HepG2 (cell line): ENCODE results near the gene KTI12. TPM values are rescaled to one million over a fixed set of nuclear protein-coding genes. Genes with fewer than 3 reads are reported as not detected.

ENCODE experiments used
- FOXM1 ChIP-seq: sonication (generic); formaldehyde crosslinking; IDR thresholded peaks from 2 replicates; pipeline ENCODE4 v1.5.0; 2020; ENCODE audit warnings: missing genetic modification reagents
- HNF1A ChIP-seq, 2 experiments: sonication (generic) in 1 of 2; formaldehyde crosslinking in 1 of 2; IDR thresholded peaks; 2 replicates each; pipeline versions ENCODE4 v1.4.0 to v1.6.1; 2016 to 2020; ENCODE audit warnings: borderline replicate concordance in 1 of 2, low read depth in 1 of 2, mild to moderate bottlenecking in 1 of 2, missing genetic modification reagents in 1 of 2
- MYC ChIP-seq: sonication (generic); formaldehyde crosslinking; IDR thresholded peaks from 2 replicates; pipeline ENCODE4 v1.9.0; 2021; ENCODE audit warnings: missing genetic modification reagents, borderline replicate concordance
- PHF5A ChIP-seq: IDR thresholded peaks from one replicate; pipeline ENCODE4 v1.6.1; 2018; ENCODE audit warnings: low read depth, missing genetic modification reagents; ENCODE audit not compliant: unreplicated experiment
- SNAPC5 ChIP-seq: sonication (generic); formaldehyde crosslinking; IDR thresholded peaks from 2 replicates; pipeline ENCODE4 v1.8.1; 2023; ENCODE audit warnings: mild to moderate bottlenecking, missing genetic modification reagents, borderline replicate concordance
- ZNF549 ChIP-seq: sonication (generic); formaldehyde crosslinking; IDR thresholded peaks from 2 replicates; pipeline ENCODE4 v1.5.0; 2020; ENCODE audit warnings: missing genetic modification reagents
- ZNF615 ChIP-seq: sonication (generic); formaldehyde crosslinking; IDR thresholded peaks from 2 replicates; pipeline ENCODE4 v1.5.0; 2020; ENCODE audit warnings: mild to moderate bottlenecking, missing genetic modification reagents, borderline replicate concordance
- polyA plus RNA-seq, 8 experiments: library from polyadenylated mRNA; depleted of rRNA in 3 of 8; stranded (reverse) in 7 of 8; unstranded in 1 of 8; fragments of >200 nt; fragmentation: Illumina TruSeq in 4 of 8; extraction: Trizol in 4 of 8; gene quantifications; 2 replicates each; pipeline versions ENCODE4 v1.2.1 to v1.2.3, GENCODE V29; 2011 to 2016; ENCODE audit warnings: low read depth in 4 of 8, missing spikeins in 1 of 8, mixed read lengths in 1 of 8; ENCODE audit not compliant: insufficient read depth in 1 of 8
- total RNA-seq, 5 experiments: library from RNA; depleted of rRNA; stranded (reverse); fragments of >200 nt; fragmentation: Illumina TruSeq; extraction: Trizol; gene quantifications; 2 replicates each; pipeline ENCODE4 v1.2.3, GENCODE V29; 2016; ENCODE audit warnings: low read depth in 1 of 5
- TF ChIP-seq, protein P1 (sequence below): sonication (generic); formaldehyde crosslinking; IDR thresholded peaks from 2 replicates; pipeline ENCODE4 v1.5.1; 2020; ENCODE audit warnings: mild to moderate bottlenecking, missing genetic modification reagents, moderate library complexity
- TF ChIP-seq, protein P2 (sequence below): sonication (generic); formaldehyde crosslinking; IDR thresholded peaks from 2 replicates; pipeline ENCODE4 v1.5.0; 2020; ENCODE audit warnings: mild to moderate bottlenecking, missing genetic modification reagents
- TF ChIP-seq, protein P3 (sequence below): sonication (generic); formaldehyde crosslinking; IDR thresholded peaks from 2 replicates; pipeline ENCODE4 v1.4.0; 2020; ENCODE audit warnings: low read depth, missing genetic modification reagents

KTI12 gene
- total and polyA plus RNA-seq, 2 of the 13 experiments (the other 11 are each of a cell fraction or from before 2014, with no cell fraction given), result 7.4 to 10.2 TPM

DNA sequence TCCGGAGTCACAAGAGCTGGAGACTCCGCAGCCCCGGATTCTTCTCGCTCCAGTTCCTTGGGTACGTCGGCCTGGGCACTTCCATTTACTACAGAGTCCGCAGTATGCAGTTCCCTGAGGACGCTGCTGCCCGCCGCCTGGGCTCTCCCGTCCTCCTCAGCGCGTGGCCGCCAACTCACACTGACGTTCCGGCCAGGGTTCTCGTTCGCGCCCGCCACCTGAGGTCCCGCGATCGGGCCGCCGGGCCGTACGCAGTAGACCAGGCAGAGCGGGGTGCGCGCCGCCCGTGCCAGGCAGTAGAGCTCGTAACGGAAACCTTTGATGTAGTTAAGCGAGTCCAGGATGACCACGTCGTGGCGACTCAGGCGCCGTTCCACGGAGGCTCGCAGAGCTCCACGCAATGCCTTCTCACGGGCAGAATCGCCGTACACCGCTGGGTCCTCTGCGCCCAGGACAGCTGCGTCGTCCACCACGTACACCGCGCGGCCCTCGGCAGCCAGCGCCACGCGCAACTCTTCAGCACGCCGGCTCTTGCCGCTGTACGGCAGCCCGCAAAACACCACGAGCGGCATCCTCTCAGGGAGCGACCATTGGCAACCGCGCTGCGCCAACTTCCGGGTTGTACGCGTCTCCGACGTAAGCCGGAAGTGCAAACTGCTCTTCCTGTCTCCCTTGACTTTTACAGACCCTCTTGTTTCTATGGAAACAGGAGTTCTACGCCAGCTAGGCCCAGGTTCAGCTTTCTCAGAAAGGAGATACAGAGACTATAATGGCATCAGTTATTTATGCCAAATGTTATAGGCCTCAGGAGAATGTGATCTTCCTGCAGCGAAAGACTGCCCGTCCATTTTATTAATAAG, at the start of gene KTI12 (continued):
- TF ChIP-seq, protein P1, sequence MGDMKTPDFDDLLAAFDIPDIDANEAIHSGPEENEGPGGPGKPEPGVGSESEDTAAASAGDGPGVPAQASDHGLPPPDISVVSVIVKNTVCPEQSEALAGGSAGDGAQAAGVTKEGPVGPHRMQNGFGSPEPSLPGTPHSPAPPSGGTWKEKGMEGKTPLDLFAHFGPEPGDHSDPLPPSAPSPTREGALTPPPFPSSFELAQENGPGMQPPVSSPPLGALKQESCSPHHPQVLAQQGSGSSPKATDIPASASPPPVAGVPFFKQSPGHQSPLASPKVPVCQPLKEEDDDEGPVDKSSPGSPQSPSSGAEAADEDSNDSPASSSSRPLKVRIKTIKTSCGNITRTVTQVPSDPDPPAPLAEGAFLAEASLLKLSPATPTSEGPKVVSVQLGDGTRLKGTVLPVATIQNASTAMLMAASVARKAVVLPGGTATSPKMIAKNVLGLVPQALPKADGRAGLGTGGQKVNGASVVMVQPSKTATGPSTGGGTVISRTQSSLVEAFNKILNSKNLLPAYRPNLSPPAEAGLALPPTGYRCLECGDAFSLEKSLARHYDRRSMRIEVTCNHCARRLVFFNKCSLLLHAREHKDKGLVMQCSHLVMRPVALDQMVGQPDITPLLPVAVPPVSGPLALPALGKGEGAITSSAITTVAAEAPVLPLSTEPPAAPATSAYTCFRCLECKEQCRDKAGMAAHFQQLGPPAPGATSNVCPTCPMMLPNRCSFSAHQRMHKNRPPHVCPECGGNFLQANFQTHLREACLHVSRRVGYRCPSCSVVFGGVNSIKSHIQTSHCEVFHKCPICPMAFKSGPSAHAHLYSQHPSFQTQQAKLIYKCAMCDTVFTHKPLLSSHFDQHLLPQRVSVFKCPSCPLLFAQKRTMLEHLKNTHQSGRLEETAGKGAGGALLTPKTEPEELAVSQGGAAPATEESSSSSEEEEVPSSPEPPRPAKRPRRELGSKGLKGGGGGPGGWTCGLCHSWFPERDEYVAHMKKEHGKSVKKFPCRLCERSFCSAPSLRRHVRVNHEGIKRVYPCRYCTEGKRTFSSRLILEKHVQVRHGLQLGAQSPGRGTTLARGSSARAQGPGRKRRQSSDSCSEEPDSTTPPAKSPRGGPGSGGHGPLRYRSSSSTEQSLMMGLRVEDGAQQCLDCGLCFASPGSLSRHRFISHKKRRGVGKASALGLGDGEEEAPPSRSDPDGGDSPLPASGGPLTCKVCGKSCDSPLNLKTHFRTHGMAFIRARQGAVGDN (CRISPR knock-in tag), result peak; percentile 95
- TF ChIP-seq HNF1A (IDR thresholded peaks at IDR 0.05; ENCODE audit: low read depth) (no peak), HNF1A (CRISPR knock-in tag; IDR thresholded peaks at IDR 0.05; ENCODE audit: borderline replicate concordance) (peak; percentile 71; the same call in 1 of the 2 replicates), MYC (CRISPR knock-in tag) (peak; percentile 81), ZNF549 (no peak), PHF5A (CRISPR knock-in tag) (no peak), SNAPC5 (peak; percentile 41; the same call in 1 of the 2 replicates), FOXM1 (CRISPR knock-in tag) (no peak), ZNF615 (no peak)
- TF ChIP-seq, protein P2, sequence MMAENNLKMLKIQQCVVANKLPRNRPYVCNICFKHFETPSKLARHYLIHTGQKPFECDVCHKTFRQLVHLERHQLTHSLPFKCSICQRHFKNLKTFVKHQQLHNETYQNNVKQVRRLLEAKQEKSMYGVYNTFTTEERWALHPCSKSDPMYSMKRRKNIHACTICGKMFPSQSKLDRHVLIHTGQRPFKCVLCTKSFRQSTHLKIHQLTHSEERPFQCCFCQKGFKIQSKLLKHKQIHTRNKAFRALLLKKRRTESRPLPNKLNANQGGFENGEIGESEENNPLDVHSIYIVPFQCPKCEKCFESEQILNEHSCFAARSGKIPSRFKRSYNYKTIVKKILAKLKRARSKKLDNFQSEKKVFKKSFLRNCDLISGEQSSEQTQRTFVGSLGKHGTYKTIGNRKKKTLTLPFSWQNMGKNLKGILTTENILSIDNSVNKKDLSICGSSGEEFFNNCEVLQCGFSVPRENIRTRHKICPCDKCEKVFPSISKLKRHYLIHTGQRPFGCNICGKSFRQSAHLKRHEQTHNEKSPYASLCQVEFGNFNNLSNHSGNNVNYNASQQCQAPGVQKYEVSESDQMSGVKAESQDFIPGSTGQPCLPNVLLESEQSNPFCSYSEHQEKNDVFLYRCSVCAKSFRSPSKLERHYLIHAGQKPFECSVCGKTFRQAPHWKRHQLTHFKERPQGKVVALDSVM (CRISPR knock-in tag), result no peak
- TF ChIP-seq, protein P3, sequence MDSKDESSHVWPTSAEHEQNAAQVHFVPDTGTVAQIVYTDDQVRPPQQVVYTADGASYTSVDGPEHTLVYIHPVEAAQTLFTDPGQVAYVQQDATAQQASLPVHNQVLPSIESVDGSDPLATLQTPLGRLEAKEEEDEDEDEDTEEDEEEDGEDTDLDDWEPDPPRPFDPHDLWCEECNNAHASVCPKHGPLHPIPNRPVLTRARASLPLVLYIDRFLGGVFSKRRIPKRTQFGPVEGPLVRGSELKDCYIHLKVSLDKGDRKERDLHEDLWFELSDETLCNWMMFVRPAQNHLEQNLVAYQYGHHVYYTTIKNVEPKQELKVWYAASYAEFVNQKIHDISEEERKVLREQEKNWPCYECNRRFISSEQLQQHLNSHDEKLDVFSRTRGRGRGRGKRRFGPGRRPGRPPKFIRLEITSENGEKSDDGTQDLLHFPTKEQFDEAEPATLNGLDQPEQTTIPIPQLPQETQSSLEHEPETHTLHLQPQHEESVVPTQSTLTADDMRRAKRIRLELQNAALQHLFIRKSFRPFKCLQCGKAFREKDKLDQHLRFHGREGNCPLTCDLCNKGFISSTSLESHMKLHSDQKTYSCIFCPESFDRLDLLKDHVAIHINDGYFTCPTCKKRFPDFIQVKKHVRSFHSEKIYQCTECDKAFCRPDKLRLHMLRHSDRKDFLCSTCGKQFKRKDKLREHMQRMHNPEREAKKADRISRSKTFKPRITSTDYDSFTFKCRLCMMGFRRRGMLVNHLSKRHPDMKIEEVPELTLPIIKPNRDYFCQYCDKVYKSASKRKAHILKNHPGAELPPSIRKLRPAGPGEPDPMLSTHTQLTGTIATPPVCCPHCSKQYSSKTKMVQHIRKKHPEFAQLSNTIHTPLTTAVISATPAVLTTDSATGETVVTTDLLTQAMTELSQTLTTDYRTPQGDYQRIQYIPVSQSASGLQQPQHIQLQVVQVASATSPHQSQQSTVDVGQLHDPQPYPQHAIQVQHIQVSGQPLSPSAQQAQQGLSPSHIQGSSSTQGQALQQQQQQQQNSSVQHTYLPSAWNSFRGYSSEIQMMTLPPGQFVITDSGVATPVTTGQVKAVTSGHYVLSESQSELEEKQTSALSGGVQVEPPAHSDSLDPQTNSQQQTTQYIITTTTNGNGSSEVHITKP (CRISPR knock-in tag), result no peak
